ENCODE measurements around the gene AOPEP.

GRCh38 chr9:95053611-95054570 lies 327.4 kb downstream of the AOPEP start:
- no peak for TF ChIP-seq POLR2A (IDR thresholded peaks at IDR 0.05)
- TF ChIP-seq CTCF (IDR thresholded peaks at IDR 0.05) = no peak

Measured in thyroid gland (tissue), 4 donors.